Smooth muscle cell (in vitro differentiated cells): ENCODE measurements around the gene RTN4IP1. TPM values are rescaled to one million over a fixed set of nuclear protein-coding genes. Genes with fewer than 3 reads are reported as not detected.
A peak's percentile ranks its signal among the peaks of the same experiment; 100 is the strongest.

Source experiments
- DNase-seq: peaks from one replicate; lab custom pipeline; 2025; ENCODE audit not compliant: unreplicated experiment; lab: John Stamatoyannopoulos, UW
- H2AFZ ChIP-seq: fragments of 200-600 bp; sonication (generic); 2 replicates; pipeline ENCODE4 v1.6.0; 2016; ENCODE audit warnings: antibody characterized with exemption, low read depth, mild to moderate bottlenecking
- H3F3A ChIP-seq: fragments of 200-600 bp; sonication (generic); 2 replicates; pipeline ENCODE4 v1.6.0; 2017; ENCODE audit warnings: antibody characterized with exemption, low read depth
- H3K27ac ChIP-seq: fragments of 200-600 bp; sonication (generic); 2 replicates; pipeline ENCODE4 v1.5.1; 2016; ENCODE audit warnings: low read depth, mild to moderate bottlenecking
- H3K27me3 ChIP-seq: fragments of 200-600 bp; sonication (generic); 2 replicates; pipeline ENCODE4 v1.6.1; 2016; ENCODE audit warnings: low read depth, mild to moderate bottlenecking
- H3K36me3 ChIP-seq: fragments of 200-600 bp; sonication (generic); 2 replicates; pipeline ENCODE4 v1.5.1; 2016; ENCODE audit warnings: low read depth
- H3K4me1 ChIP-seq: fragments of 200-600 bp; sonication (generic); 2 replicates; pipeline ENCODE4 v1.5.1; 2016; ENCODE audit warnings: low read depth
- H3K4me2 ChIP-seq: fragments of 200-600 bp; sonication (generic); 2 replicates; pipeline ENCODE4 v1.6.0; 2016; ENCODE audit warnings: mild to moderate bottlenecking
- H3K4me3 ChIP-seq: fragments of 200-600 bp; sonication (generic); 2 replicates; pipeline ENCODE4 v1.5.1; 2016; ENCODE audit warnings: mild to moderate bottlenecking
- H3K79me2 ChIP-seq: fragments of 200-600 bp; sonication (generic); 2 replicates; pipeline ENCODE4 v1.6.0; 2016; ENCODE audit warnings: low read depth, mild to moderate bottlenecking
- H3K9ac ChIP-seq: fragments of 200-600 bp; sonication (generic); 2 replicates; pipeline ENCODE4 v1.6.0; 2016; ENCODE audit warnings: low read depth
- H3K9me3 ChIP-seq: fragments of 200-600 bp; sonication (generic); replicated peaks from 2 replicates; pipeline ENCODE4 v1.5.1; 2016; ENCODE audit warnings: low read depth
- H4K20me1 ChIP-seq: fragments of 200-600 bp; sonication (generic); 2 replicates; pipeline ENCODE4 v1.6.0; 2016; ENCODE audit warnings: low read depth
- CTCF ChIP-seq: fragments of 200-600 bp; sonication (generic); IDR thresholded peaks from 2 replicates; pipeline ENCODE4 v1.5.1; 2017; ENCODE audit warnings: borderline replicate concordance, mild to moderate bottlenecking, antibody characterized with exemption; ENCODE audit not compliant: insufficient read depth, poor library complexity, severe bottlenecking
- whole genome bisulfite sequencing: methylation state at CpG from one replicate; pipeline ENCODE4 v1.1.7; 2016; ENCODE audit warnings: low lambda C conversion rate; 5-methylcytosine and 5-hydroxymethylcytosine counted together
- polyA plus RNA-seq: library from polyadenylated mRNA; unstranded; fragments of >200 nt; fragmentation: Nextera tagmentation; extraction: Ambion mirVana; gene quantifications from 2 replicates; pipeline ENCODE4 v1.2.1, GENCODE V29; 2016
- total RNA-seq: library from RNA; depleted of rRNA; stranded (reverse); fragments of >200 nt; gene quantifications from 2 replicates; pipeline ENCODE4 v1.2.3, GENCODE V29; 2014

RTN4IP1 gene
- total and polyA plus RNA-seq, 2 experiments from 2014 or later: 5.7 to 8.2 TPM

- H3K27me3 ChIP-seq: no peaks in the 10 kb centered on the region
- H3K4me2 ChIP-seq: no peak overlapping the region
- H3K36me3 ChIP-seq: no peaks in the 10 kb centered on the region
- no peaks in the 10 kb centered on the region for H4K20me1 ChIP-seq
- no peaks in the 10 kb centered on the region for H3K9me3 ChIP-seq
- H3K4me1 ChIP-seq: peaks cover 5% of the 10 kb centered on the region
- H3K79me2 ChIP-seq: no peaks in the 10 kb centered on the region
- no peak overlapping the region for H3K27ac ChIP-seq
- DNase-seq: no peak
- no peak overlapping the region for H2AFZ ChIP-seq
- no peaks in the 10 kb centered on the region for H3F3A ChIP-seq
- no peak overlapping the region for H3K4me3 ChIP-seq
- no peak overlapping the region for H3K9ac ChIP-seq
- no peak for TF ChIP-seq CTCF
- 88% methylated on average over 1 of the region's 1 CpG for WGBS
Observed at GRCh38 chr6:106530026-106530425, 99.3 kb downstream of the RTN4IP1 start.

GRCh38 chr6:106529438-106529837 lies 99.9 kb downstream of the RTN4IP1 start:
- Histone ChIP-seq H3K36me3 (no peaks in the 10 kb centered on the region), H3K79me2 (no peaks in the 10 kb centered on the region), H3K4me2 (no peak overlapping the region), H3K27me3 (no peaks in the 10 kb centered on the region), H4K20me1 (no peaks in the 10 kb centered on the region), H3F3A (no peaks in the 10 kb centered on the region), H3K27ac (no peak overlapping the region), H3K9ac (no peak overlapping the region), H3K4me3 (no peak overlapping the region), H3K9me3 (no peaks in the 10 kb centered on the region), H3K4me1 (peaks cover 5% of the 10 kb centered on the region), H2AFZ (no peak overlapping the region)
- DNase-seq: no peak
- 83% methylated on average over 3 of the region's 3 CpGs for WGBS
- no peak for TF ChIP-seq CTCF

- H2AFZ ChIP-seq: no peak overlapping the region
- H3K9me3 ChIP-seq: no peaks in the 10 kb centered on the region
- peaks cover 5% of the 10 kb centered on the region for H3K4me1 ChIP-seq
- no peak overlapping the region for H3K4me3 ChIP-seq
- H3K27ac ChIP-seq: peak overlapping the region; percentile 34
- H3F3A ChIP-seq: no peaks in the 10 kb centered on the region
- H3K36me3 ChIP-seq: no peaks in the 10 kb centered on the region
- DNase-seq: no peak
- H4K20me1 ChIP-seq: no peaks in the 10 kb centered on the region
- no peak overlapping the region for H3K4me2 ChIP-seq
- no peak overlapping the region for H3K9ac ChIP-seq
- H3K79me2 ChIP-seq: no peaks in the 10 kb centered on the region
- TF ChIP-seq CTCF: no peak
- 86% methylated on average over 2 of the region's 2 CpGs for WGBS
- no peaks in the 10 kb centered on the region for H3K27me3 ChIP-seq
Observed at GRCh38 chr6:106528521-106528920, 100.8 kb downstream of the RTN4IP1 start.

GRCh38 chr6:106527979-106528378 lies 101.3 kb downstream of the RTN4IP1 start:
- Histone ChIP-seq H3K79me2 (no peaks in the 10 kb centered on the region), H3K4me2 (peak overlapping the region; percentile 41), H4K20me1 (no peaks in the 10 kb centered on the region), H3K36me3 (no peaks in the 10 kb centered on the region), H3F3A (no peaks in the 10 kb centered on the region), H3K9me3 (no peaks in the 10 kb centered on the region), H3K27ac (peak overlapping the region; percentile 89), H3K4me1 (peaks cover 5% of the 10 kb centered on the region), H3K9ac (peak overlapping the region; percentile 41), H3K4me3 (no peak overlapping the region), H2AFZ (no peak overlapping the region), H3K27me3 (no peaks in the 10 kb centered on the region)
- TF ChIP-seq CTCF: no peak
- 8% methylated on average over 3 of the region's 3 CpGs for WGBS
- DNase-seq: no peak
